ENCODE data around the gene DRD2.
"Not testable (repeated sequence)": the region's sequence is repeated elsewhere in the genome, so short reads cannot be mapped to it uniquely, and the experiment has no call there.

DRD2 gene

DNA sequence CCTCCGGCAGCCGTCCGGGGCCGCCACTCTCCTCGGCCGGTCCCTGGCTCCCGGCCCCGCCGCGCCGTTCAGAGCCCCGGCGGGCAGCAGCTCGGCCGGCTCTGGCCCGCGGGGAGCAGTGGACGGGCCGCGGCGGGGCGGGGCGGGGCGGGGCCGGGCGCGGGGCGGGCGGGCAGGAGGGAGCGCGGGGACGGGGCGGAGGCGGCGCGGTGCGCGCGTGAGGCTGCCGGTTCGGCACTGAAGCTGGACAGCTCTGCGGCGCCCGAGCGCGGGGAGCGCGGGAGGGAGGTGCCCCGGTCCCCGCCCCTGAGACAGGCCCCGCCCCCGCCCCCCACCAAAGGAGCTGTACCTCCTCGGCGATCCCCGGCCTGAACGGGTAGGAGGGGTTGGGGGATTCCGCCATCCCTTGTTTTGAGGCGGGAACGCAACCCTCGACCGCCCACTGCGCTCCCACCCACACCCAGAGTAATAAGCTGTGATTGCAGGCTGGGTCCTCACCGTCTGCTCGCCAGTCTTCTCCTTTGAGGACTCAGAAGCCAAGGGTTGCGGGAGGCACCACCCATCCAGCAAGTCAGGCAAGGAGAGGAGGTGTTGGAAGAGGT, at the start of gene DRD2:
DRD2 (minus strand) TSS at position 239 of the 602 bp plus-strand sequence. CDS start 50,747 bp downstream, outside the sequence.
- peak; percentile 25 for DNase-seq (ENCODE audit: low spot score)

DNA sequence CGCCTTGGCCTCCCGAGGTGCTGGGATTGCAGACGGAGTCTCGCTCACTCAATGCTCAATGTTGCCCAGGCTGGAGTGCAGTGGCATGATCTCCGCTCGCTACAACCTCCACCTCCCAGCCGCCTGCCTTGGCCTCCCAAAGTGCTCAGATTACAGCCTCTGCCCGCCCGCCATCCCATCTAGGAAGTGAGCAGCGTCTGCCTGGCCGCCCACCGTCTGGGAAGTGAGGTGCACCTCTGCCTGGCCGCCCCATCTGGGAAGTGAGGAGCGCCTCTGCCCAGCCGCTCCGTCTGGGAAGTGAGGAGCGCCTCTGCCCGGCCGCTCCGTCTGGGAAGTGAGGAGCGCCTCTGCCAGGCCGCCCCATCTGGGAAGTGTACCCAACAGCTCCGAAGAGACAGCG, 48.7 kb upstream of the DRD2 start:
- not testable (repeated sequence) for DNase-seq (ENCODE audit: low spot score)

GRCh38 chr11:113521737-113522517, 46.7 kb upstream of the DRD2 start:
- DNase-seq (ENCODE audit: low spot score), result no peak

- DNase-seq (ENCODE audit: low spot score), result no peak
Measured at GRCh38 chr11:113519989-113520613, 44.9 kb upstream of the DRD2 start.

DNA sequence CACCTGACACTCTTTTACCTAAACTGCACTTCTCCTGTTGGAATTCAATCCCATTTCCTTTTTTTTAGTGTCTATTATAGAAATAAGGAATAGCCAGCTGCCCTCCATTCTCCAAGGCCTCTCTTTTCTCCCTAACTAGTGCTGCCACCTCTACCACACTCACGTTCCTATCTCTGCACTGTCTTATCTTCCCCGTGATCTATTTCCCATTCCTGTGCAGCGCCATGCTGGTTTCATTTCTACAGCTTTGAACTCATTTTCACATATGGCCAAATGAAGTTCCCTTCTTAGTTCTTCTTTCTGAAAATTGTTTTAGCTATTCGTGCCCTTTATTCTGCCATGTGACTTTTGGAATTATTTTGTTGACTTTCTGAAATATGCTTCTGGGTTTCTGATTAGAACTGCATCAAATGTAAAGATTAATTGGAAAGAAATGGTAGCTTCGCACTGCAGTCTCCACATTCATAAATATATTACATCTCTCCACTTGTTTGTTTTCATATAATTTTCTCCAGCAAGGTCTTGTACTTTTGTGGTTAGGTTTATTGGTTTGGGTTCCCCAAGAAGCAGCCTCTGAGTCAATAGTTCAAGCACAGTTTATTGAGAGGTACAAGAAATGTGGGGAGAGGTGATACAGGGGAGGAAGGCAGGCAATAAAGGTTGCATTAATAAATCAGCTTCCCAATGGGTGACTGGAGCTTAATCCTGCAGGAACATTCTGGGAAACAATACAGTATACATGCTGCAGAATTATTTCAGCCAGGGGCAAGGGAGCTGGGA, 43.7 kb upstream of the DRD2 start:
- no peak for DNase-seq (ENCODE audit: low spot score)

DNA sequence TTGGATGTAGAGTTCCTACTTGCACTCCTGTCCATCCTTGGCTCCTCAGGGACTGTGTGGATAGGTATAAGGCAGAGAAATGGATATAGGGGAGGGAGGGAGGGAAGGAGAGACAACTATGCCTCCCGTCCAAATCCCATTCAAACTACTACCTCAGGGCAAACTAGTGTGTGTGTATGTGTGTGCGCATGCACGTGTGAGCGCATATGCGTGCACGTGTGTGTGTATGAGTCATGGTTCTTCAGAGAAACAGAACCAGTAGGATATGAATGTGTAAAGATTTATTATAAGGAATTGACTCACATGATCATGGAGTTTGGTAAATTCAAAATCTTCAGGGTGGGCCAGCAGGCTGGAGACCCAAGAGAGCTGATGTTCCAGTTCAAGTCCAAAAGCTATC, 42.2 kb upstream of the DRD2 start:
- no peak for DNase-seq (ENCODE audit: low spot score)

GRCh38 chr11:113514856-113515255, 39.7 kb upstream of the DRD2 start:
- no peak for DNase-seq (ENCODE audit: low spot score)

DNA sequence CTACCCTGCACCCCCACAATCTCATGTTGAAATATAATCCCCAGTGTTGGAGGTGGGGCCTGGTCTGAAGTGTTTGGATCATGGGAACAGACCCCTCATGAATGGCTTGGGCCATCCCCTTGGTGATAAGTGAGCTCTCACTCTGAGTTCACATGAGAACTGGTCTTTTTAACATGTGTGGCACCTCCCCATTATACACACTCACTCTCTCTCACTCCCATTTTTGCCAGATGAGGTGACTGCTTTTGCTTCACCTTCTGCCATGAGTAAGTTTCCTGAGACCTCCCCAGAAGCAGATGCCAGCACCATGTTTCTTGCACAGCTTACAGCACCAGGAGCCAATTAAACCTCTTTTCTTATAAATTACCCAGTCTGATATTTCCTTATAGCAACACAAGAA, 32.1 kb upstream of the DRD2 start:
- DNase-seq (ENCODE audit: low spot score), result no peak

- no peak for DNase-seq (ENCODE audit: low spot score)
Measured at GRCh38 chr11:113506893-113507292, 31.7 kb upstream of the DRD2 start.

DNA sequence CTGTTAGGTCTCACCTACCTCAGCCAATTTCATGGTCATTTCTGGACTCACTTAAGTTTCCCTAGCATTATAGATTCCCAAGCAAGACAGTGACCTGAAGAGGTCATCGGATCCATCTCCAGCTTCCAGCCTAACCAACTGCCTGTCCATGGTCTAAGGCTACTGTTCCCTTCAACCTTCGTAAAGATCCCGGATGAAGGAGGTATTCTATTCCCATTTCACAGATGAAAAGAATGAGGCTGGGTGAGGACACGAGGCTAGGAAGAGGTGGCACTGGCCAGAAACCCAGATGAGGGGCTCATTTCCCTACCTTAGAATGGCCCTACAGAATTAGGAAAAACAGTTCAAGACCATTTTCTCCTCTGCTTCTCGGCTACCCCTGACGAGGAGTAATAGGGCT, 31.3 kb upstream of the DRD2 start:
- no peak for DNase-seq (ENCODE audit: low spot score)

GRCh38 chr11:113505541-113506375, 30.6 kb upstream of the DRD2 start:
- peak; percentile 97 for DNase-seq (ENCODE audit: low spot score)

DNA sequence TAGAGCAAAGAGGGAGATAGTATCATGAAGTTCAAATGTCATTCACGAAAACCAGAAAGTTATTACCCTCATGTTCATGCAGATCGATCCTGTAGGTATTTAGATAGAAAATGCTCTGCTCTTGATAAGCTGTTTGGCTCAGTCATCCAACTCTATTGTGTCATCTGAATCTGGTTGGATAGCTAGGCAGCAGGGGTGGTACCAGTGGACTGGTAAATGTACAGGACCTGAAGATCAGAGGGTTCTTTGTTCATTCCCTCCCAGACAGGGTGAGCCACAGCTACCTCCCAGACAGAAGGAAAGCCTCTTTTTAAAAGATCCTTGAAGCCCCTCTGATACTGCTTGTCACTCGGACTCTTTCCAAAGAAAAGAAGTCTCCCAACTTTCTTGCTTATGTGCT, 29.8 kb upstream of the DRD2 start:
- DNase-seq (ENCODE audit: low spot score), result peak; percentile 47

GRCh38 chr11:113504586-113504985, 29.4 kb upstream of the DRD2 start:
- DNase-seq (ENCODE audit: low spot score), result no peak

DNA sequence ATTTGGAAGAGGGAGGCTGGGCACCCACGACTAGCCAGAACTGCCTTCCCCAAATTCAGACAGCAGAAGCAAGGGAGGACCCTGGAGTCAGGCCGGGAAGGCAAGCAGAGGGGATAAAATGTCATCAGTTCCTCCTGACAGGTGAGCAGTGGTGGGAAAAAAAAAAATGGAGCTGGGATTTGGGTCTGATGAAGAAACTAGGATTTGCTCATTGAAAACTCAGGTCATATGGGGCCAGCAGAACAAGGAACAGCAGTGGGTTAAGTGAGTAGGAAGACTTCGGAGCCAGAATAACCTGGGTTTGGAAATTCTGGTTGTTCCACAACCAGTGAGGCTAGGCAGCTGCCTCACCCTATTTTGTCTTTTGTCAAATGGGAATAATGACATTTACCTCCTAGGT, 28.9 kb upstream of the DRD2 start:
- no peak for DNase-seq (ENCODE audit: low spot score)

- DNase-seq (ENCODE audit: low spot score), result no peak
Measured at GRCh38 chr11:113497066-113497910, 22.1 kb upstream of the DRD2 start.

DNA sequence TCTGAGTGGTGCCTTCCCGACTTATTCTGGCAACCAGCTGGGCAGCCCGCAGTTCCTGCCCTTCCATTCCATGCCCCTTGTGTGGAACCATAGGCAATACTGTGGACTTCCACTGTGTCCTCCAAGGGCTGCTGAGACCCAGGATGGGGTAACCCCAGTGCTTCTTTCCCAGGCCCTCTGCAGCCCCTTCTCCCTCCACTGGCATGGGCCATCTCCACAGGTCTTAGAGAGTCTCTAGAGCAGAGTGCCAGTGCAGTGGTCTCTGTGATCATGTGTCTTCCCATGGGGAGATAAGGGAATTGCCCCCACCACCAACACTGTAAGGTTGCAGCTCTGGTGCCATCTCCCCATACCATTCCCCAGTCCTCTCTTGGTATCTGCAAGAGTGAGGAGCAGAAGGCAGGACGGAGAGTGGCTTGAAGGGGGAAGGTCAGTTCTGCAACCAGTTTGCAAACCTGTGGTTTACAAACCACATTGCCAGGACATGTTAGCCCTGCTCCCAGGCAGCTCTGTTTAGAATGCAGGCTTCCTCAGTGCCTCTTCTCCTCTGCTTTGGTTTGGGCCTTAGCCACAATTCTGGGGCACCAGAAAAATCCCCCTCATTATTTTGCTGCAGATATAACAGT, 20.9 kb upstream of the DRD2 start:
- DNase-seq (ENCODE audit: low spot score), result no peak

GRCh38 chr11:113494021-113494420, 18.8 kb upstream of the DRD2 start:
- DNase-seq (ENCODE audit: low spot score), result no peak

DNA sequence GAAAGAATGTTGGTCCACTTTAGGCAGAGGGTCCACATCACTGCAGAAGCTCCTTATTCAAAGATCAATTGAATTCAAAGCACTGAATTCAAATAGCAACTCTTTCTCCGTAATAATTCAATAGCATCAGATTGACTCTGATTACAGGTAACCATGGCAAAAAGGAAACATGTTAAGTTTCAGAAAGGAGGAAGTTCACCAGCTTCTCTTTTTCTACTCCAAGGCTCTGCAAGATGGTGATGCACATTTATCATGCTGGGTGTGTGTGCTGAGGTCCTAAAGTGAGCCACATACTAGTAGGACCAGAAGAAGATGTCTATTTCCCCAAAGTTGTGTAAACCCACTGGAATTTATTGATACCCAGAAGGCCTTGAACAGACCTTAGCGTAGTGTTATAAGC, 18.0 kb upstream of the DRD2 start:
- DNase-seq (ENCODE audit: low spot score), result no peak

DNA sequence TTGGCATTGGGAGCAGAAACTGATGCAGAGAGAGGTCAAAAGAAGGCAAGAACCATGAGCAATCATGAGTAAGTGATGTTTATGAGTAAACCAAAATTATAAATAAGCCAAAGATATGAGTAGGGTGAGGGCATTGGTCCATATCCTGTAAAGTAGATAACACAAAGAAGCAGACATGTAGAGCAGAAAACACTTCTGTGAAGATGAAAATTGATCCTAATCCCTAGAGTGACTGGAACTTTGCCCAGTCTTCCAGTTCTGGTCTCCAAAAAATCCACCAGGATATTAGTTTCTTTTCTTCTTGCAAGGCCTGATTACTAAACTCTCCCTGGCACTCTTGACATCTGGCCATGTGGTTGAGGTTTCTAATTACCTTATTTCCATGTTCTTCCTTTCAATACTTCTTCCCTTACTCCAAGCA, 13.7 kb upstream of the DRD2 start:
- no peak for DNase-seq (ENCODE audit: low spot score)

GRCh38 chr11:113487622-113488021, 12.4 kb upstream of the DRD2 start:
- DNase-seq (ENCODE audit: low spot score), result peak; percentile 17

Data from SW480 (cell line).